HG02973 (cell line): ENCODE data around the gene ZNF516.
"Not testable (repeated sequence)": the region's sequence is repeated elsewhere in the genome, so short reads cannot be mapped to it uniquely, and the experiment has no call there.

Source experiments
- ATAC-seq: cut with Tn5 transposase; IDR thresholded peaks from one replicate; pipeline ENCODE4 v1.9.1; 2021; ENCODE audit warnings: moderate library complexity; ENCODE audit not compliant: unreplicated experiment

ZNF516 gene

DNA sequence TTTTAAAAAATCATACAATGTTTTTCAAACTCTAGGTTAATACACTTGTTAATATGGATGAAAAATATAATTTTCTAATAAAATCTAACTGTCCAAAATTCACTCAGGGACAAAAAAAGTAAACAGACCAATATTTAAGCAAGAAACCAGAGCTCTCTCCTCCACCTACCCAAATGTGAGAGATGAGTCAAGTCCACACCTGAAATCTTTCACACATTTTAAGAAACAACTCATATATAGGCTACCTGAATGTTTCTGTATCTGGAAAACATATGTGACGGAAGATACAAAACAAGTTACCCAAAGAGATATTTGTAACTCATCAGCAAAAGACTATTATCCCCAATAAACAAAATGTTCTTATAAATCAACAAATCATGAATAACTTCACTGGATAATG, 20.2 kb downstream of the ZNF516 start:
- no peak for ATAC-seq

DNA sequence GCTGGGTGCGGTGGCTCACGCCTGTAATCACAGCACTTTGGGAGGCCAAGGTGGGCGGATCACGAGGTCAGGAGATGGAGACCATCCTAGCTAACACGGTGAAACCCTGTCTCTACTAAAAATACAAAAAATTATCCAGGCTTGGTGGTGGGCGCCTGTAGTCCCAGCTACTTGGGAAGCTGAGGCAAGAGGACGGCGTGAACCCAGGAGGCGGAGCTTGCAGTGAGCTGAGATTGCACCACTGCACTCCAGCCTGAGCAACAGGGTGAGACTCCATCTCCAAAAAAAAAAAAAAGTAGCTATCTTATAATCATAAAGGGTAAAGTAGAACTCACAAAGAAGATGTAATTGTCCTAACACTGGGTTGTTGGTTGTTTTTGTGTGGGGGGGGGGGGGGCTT, 21.5 kb downstream of the ZNF516 start:
- not testable (repeated sequence) for ATAC-seq

DNA sequence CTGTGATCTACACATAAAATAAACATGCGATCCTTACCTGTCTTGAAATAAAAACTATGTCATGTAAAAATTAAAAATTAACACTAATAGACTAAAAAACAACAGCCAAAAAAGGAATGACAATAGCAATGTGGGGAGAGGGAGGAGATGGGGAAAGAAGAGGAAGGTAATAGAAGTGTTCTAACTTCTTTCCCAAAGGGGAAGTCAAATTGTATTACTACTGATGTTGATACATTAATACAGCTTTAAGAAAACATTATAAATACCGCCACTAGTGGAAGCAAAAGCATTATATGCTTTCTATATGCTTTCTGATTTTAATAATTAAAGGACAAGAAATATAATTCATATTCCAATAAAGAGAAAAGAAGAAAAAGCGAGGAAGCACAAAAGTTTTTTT, 22.2 kb downstream of the ZNF516 start:
- ATAC-seq: no peak

DNA sequence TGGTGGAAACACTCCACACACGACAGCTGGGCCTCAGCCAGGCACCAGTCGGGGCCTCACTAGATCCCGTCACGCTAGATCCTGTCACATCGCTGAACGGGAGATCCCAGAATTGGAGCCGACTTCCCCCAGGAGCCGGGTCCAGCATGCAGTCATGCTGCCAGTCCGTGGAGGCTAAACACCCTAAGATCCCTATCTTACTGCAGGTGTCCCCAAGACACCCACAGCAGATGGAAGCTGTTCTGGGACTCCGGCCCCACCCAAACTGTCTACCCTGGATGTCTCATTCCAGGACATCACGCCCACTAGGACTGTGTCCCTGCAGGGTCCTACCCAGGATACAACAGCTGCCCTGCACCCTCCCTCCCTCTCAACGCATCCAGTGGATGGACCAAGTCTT, 23.4 kb downstream of the ZNF516 start:
- no peak for ATAC-seq

DNA sequence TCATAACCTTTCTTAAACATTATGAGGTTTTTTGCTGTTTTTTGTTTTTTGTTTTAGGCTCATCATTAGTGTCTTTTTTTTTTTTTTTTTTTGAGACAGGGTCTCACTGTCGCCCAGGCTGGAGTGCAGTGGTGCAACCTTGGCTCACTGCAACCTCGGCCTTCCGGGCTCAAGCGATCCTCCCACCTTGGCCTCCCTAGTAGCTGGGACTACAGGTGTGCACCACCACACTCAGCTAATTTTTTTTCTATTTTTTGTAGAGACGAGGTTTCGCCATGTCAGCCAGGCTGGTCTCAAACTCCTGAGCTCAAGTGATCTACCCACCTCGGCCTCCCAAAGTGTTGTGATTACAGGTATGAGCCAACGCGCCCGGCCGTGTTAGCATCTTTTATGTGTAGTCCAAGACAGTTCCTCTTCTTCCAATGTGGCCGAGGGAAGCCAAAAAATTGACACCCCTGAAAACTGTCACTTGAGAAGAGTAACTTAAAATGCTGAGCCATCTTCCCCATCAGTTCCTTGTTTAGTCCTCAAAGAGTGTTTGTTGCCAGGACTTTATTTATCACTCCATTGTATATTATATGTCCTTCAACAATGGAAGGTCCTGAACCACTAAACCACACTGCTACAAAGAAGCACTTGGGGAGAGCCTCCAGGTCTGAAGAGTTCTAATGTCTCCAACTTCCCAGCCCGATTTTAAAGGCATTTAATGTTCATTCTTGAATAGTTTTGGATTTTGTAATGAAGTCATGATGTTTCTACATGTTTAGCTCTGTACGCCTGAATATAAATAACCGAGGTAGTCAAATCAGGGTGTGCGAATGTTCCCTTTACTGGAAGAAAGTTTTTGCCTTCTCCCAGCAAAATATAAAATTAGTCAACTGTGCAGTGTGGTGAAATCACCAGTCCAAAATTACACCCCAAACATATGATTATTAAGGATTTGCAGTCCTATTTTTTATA, 26.4 kb downstream of the ZNF516 start:
- ATAC-seq: no peak

DNA sequence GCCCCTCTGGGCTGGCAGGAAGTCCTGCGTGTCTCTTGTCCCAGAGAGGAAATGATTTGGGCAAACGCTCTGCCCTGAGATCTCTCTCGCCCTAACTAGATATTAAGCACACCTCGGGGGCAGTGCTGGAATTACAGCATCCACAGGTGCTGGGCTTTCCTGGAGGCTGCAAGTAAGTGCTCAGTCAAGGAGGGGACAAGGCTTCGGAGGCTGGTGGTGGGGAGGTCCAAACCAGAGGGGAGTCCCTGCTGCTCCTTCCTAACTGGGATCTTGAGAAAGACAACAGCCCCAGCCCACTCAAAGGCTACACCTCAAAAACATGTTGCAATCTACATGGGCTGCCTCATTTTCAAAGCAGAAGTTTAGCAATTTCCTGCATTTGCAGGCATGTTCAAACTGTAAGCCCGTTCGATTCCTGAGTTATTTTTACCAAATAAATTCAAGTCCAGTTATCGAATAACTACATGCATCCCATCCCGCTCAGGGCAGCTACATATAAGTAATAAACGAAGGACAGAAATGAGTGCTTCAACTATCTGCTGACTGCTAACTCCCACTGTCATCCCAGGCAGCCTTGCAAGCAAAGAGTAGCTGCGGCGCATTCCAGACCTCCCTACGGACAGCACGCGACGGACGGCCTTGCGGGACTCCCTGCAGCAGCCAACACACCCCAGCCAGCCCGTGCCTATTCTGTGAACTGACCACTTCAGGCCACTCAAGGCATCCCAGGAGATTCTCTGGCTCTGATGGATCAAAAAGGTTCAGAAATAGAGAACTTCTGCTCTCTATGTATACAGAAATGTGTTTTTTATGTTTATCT, 27.5 kb downstream of the ZNF516 start:
- ATAC-seq: no peak

DNA sequence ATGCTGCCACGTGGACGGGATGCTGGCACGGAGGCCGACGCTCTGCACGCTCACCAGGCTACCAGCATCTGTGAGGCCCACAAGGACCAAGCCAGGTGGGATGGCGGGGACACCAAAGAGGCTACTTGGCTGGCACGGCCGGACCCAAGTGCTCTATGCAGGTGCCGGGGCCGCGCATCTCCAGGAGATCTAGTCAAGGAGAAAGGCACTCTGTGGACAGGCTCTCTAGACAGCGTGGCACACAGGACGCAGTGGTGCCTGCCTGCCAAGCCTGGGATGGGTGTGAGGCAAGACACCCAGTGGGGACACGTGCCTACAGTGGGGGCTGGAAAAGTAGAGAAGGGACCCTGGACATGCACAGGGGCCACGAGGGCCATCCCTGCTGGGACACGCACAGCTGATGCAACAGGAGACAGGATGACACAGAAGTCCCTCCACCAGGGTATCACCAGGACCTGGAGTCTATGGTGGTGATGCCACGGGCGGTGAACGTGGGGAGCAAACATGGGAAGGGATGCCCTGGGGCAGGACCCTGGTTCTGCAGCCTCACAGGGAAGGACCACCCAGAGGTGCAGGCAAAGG, 28.5 kb downstream of the ZNF516 start:
- ATAC-seq: no peak

DNA sequence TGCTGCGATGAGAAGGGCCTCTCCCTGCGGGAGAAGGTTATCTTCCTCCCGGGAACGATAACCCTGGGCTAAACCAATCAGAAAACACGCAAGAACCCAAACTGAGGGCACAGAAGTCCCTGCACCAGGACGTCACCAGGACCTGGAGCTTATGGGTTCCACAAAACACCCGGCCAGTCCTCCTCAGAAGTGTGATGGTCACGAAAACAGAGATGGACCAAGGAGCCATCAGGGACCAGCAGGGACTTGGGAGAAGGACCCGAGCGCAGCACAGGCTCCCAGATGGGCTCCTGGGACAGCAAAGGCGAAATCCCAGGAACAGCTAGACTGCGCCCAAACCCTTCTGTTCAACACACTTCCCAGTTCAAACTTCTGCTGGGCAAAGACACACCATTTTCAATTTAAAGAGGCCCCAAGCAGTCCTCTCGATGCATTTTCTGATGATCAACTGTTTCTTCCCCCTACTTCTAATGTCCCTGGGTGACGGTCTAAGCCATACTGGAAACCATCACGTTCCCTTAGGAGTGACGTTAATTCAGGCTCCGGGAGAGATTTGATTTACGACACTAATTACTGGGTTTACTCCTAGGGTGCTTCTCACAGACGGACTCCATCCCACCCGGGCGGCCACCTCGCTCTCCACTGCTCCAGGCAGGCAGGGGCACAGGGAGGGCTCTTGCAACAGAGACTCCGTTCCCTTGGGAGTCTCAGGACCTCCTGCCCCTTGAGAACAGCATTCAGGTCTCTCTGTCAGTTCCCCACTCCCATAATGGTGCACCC, 29.2 kb downstream of the ZNF516 start:
- ATAC-seq: no peak

DNA sequence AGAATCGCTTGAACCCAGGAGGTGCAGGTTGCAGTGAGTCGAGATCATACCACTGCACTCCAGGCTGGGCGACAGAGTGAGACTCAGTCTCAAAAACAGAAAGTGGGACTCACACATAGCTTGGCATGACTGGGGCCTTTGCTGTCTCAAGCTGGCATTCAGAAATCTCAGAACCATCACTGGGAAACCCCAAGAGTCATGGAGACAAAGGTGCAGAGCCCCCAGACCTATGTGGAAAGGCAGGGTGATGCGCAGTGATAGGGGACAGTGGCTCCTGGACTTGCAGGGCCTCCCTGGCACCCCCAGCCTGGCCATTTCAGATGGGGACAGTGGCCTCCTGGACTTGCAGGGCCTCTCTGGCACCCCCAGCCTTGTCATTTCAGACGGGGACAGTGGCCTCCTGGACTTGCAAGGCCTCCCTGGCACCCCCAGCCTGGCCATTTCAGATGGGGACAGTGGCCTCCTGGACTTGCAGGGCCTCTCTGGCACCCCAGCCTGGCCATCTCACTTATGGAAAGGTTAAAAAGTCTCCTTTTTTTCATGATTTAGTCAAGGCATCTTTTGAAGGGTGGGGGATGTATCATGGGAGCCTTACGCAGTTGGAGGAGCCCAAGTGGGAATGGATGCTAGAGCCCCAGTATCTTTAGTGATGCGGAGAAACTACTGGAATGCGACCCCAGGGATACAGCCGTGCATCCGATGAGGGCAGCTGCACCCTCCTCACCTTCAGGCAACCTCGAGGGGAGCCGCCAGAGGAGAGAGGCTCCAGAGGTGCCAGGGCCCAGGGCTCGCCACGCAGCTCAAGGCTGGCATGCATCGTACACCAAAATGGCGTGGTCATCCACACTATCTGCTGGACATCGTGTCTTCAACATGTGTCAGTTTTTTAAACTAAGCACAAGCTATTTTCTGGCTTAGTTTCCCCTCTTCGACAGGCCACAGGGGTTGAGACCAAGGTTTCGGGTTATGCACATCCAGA, 30.5 kb downstream of the ZNF516 start:
- no peak for ATAC-seq

DNA sequence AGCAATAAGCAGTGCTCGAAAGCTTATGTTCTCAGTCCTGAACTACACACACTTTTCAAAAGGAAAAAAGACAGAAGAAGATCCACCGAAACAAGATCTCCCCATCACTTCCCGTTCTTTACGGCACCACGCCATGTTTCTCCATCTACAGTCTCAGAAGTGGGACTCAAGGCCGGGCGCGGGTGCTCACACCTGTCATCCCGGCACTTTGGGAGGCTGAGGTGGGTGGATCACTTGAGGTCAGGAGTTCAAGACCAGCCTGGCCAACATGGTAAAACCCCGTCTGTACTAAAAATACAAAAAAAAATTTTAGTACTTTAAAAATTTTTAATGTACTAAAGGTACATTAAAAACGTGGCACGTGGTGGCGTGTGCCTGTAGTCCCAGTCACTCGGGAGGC, 31.2 kb downstream of the ZNF516 start:
- no peak for ATAC-seq

DNA sequence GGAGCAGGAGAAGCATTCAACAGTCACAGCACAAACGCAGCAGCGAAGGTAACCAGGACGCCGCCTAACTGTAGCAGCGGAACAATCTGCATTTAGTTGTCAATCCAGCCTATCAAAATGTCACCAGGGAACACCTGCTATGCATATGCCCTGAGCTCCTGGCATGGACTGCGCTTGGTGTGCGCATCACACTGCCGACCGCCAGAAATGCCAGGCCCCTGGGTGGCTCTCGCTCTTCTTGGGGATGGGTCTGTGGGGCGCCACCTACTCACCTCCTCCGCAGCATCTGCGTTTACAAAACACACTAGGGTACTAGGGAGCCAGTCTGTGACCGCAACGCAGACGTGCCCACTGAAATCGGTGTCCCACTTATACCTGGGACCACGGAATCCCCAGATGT, 31.7 kb downstream of the ZNF516 start:
- ATAC-seq: no peak

DNA sequence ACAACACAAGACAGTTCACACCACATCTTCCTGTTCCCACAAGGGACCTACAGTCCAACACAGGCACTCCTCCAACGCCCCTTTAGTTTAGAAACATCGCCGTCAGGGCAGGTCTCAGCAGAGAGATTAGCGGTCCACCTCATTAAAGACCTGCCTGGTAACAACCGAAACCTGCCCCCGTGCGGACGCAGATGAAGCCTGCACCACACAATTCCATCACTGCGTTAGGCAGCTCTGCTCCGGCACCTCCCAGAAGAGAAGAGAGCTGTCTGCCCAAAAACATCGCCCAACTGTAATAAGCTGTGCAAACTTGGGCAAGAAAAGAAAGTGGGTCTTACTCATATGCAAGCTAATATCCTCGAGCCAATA, 32.7 kb downstream of the ZNF516 start:
- no peak for ATAC-seq

DNA sequence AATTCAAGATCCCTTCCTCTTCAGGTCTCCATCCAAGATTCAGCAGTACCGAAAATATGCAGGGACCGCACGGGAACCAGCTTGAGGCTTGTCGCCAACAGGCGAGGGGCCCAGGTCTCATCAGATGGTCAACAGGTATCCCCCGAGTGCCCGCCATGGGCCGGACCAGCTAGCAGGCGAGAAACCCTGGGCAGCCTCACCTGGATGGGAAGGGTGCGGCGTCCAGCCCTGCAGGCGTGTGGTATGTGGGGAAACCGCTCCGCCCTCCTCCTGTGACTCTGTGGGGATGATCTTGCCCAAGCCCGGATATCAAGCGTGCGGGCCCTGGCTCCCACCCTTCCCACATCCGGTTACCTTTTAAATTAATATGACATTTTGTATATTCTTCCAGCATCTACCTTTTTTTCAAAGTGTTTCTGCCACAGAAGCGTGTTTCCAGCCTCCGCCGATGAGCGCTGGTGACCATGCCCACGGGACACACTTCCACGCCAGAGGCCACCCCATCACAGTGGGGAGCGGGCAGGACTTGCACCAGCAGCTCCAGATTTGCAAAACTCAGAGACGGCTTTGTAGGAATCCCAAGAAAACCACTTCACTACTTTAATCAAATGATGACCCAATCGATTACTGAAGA, 33.2 kb downstream of the ZNF516 start:
- ATAC-seq: no peak

DNA sequence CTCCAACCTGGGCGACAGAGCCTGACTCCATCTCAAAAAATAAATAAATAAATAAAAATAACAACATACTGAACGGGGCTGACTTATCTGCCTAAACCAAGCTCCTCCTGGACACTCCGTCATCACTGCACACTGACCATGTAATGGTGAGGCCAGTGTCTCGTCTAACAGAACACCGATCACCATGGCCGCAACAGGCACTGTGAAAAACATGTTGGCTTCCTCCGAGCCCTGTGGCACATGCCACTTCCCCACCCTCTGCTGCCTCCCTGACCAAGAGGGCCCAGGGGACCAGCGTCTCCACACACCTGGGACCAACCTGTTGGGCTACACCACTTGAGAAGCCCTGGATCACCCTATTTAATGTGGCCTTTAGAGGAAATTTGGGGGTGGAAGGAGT, 33.9 kb downstream of the ZNF516 start:
- ATAC-seq: no peak

DNA sequence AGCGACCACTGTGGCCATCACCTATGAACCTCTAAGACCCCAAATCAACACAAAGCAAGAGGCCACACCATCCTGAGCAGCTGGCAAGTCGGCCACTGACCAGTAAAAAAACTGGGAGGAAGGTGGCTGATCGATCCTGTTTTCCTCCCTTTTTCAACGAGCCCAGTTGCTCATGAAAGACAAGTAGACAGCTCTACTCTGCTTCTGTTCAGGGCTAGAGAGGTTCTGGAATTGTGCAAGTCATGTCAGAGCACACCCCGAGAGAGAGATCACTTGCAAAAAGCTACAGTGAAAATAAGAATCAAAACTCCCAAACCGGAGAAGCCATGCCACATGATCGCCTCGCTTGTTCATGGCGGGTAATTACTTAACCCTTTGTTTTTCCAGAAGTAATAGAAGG, 34.6 kb downstream of the ZNF516 start:
- ATAC-seq: no peak

DNA sequence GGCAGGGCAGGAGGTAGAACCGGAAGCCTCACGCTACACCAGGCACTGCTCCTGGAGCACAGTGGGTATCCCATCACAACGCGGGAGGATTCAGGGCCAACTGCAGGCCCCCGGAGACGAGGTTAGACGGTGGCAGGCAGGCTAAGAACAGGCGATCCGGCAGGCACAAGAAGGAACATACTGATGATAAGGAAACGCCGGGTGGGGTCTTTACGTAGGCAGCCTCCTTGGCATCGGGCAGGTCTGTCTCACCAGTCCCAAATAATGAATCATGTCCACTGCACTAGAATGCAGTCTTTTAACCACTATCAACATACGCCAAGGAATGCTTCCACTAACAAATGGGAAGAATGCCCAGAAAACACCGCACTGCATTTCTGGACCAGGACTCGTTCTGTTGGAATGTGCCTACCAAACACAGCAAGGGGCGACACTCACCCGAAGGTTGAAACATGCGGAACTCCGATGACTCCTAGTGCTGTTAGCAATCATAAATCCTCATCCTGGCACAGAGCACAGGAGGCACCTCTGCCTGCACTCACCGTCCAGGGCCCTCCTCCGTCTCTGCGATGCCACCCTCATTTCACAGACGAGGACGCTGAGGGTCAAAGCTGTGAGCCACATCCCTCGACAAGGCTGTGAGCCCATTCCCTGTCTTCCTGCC, 35.2 kb downstream of the ZNF516 start:
- ATAC-seq: no peak

DNA sequence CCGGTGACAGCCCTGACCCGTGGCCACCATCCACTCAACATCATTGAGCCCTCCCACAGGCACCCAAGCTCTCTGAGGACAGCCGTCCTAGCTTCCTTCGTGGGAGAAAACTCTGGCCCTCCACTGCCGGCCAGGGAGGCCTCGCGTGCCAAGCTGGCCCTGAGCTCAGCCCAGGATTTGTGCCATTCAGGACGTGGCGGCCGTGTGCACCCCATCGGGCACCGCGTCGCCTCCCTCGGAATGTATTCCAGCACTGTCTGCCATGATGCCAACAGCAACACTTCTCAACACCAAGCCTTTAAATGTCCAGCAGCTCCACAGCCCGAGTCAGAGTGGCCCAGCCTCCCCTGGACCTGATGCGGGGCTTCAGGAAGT, 35.7 kb downstream of the ZNF516 start:
- ATAC-seq: no peak

DNA sequence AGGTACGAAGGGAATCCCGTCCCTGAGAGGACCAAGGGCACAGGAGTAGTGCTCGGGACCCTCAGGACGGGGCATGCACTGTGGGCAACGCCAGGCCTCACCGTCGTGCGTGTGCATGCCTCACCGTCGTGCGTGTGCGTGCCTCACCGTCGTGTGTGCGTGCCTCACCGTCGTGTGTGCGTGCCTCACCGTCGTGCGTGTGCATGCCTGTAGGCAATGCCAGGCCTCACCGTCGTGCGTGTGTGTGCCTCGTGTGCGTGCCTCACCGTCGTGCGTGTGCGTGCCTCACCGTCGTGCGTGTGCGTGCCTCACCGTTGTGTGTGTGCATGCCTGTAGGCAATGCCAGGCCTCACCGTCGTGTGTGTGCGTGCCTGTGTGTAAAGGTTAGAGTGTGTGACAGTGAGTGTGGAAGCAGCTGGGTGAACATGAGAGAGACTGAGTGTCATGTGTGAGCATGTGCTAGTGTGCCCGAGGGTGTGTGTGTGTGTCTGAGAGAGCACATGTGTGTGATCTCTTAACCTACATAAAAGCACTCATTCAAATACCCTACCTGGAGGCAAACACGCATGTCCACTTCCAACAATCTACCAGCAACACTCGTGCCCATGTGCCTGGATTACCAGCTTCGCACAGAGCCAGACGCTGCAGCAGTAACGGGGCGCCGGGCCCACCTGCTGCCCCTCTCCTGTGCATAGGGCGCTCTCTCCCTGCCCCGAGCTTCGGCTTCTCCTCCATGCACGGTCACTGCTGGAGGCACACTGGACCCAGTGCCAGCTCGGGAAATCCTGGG, 36.3 kb downstream of the ZNF516 start:
- no peak for ATAC-seq
